H9 (cell line): Measurements from ENCODE around the gene MIGA2. TPM values are rescaled to one million over a fixed set of nuclear protein-coding genes. Genes with fewer than 3 reads are reported as not detected.
A peak's percentile ranks its signal among the peaks of the same experiment; 100 is the strongest.

Experiments
- DNase-seq: peaks from one replicate; pipeline ENCODE4 v3.0.0-alpha.2; 2017
- H2AFZ ChIP-seq: one replicate; pipeline ENCODE4 v1.6.1; 2013; ENCODE audit warnings: mild to moderate bottlenecking, low read length, control low read depth, moderate library complexity
- H2AK5ac ChIP-seq: 2 replicates; pipeline ENCODE4 v1.6.1; 2013; ENCODE audit warnings: low read length, control low read depth, mixed read lengths; ENCODE audit not compliant: insufficient read length
- H2BK120ac ChIP-seq: one replicate; pipeline ENCODE4 v1.6.1; 2013; ENCODE audit warnings: low read depth, mild to moderate bottlenecking, low read length, control low read depth, inconsistent platforms; ENCODE audit not compliant: poor library complexity, severe bottlenecking
- H2BK12ac ChIP-seq: 2 replicates; pipeline ENCODE4 v1.6.1; 2013; ENCODE audit warnings: low read length, control low read depth, mixed read lengths, low read depth; ENCODE audit not compliant: insufficient read length
- H2BK15ac ChIP-seq: 2 replicates; pipeline ENCODE4 v1.6.1; 2013; ENCODE audit warnings: low read depth, low read length, control low read depth
- H2BK20ac ChIP-seq: one replicate; pipeline ENCODE4 v1.6.1; 2013; ENCODE audit warnings: low read depth, mild to moderate bottlenecking, low read length, control low read depth, inconsistent platforms; ENCODE audit not compliant: poor library complexity, severe bottlenecking
- H2BK5ac ChIP-seq: 2 replicates; pipeline ENCODE4 v1.6.1; 2013; ENCODE audit warnings: low read length, control low read depth, mixed read lengths; ENCODE audit not compliant: insufficient read length
- H3K14ac ChIP-seq: 2 replicates; pipeline ENCODE4 v1.6.1; 2013; ENCODE audit warnings: low read length, control low read depth; ENCODE audit not compliant: insufficient read depth
- H3K18ac ChIP-seq: 2 replicates; pipeline ENCODE4 v1.6.1; 2013; ENCODE audit warnings: low read depth, mild to moderate bottlenecking, mixed read lengths, low read length, control low read depth; ENCODE audit not compliant: insufficient read length
- H3K23ac ChIP-seq: 2 replicates; pipeline ENCODE4 v1.6.1; 2013; ENCODE audit warnings: low read length, control low read depth, mixed read lengths, low read depth; ENCODE audit not compliant: insufficient read length
- H3K23me2 ChIP-seq: 2 replicates; pipeline ENCODE4 v1.6.1; 2013; ENCODE audit warnings: low read depth, mild to moderate bottlenecking, mixed read lengths, low read length, control low read depth; ENCODE audit not compliant: insufficient read length, poor library complexity, severe bottlenecking
- H3K27ac ChIP-seq: 2 replicates; pipeline ENCODE4 v1.5.1; 2013; ENCODE audit warnings: low read length, control low read depth, mixed read lengths, low read depth; ENCODE audit not compliant: insufficient read length
- H3K27me3 ChIP-seq: 2 replicates; pipeline ENCODE4 v1.6.1; 2013; ENCODE audit warnings: low read length, control low read depth, inconsistent platforms; ENCODE audit not compliant: insufficient read depth
- H3K4ac ChIP-seq: 2 replicates; pipeline ENCODE4 v1.6.1; 2013; ENCODE audit warnings: low read depth, mild to moderate bottlenecking, control low read depth, inconsistent platforms, low read length, moderate library complexity
- H3K4me1 ChIP-seq: 2 replicates; pipeline ENCODE4 v1.6.1; 2013; ENCODE audit warnings: low read length, control low read depth, inconsistent platforms; ENCODE audit not compliant: insufficient read depth
- H3K4me2 ChIP-seq: 2 replicates; pipeline ENCODE4 v1.6.1; 2013; ENCODE audit warnings: low read length, control low read depth, mixed read lengths; ENCODE audit not compliant: insufficient read length, insufficient read depth
- H3K56ac ChIP-seq: 2 replicates; pipeline ENCODE4 v1.6.1; 2013; ENCODE audit warnings: low read depth, mild to moderate bottlenecking, mixed read lengths, low read length, control low read depth; ENCODE audit not compliant: insufficient read length
- H3K79me1 ChIP-seq: 2 replicates; pipeline ENCODE4 v1.6.1; 2013; ENCODE audit warnings: low read depth, mild to moderate bottlenecking, moderate library complexity, low read length, control low read depth, inconsistent platforms; ENCODE audit not compliant: insufficient read depth, poor library complexity, severe bottlenecking
- H3K79me2 ChIP-seq: 2 replicates; pipeline ENCODE4 v1.6.1; 2013; ENCODE audit warnings: low read length, control low read depth, inconsistent platforms; ENCODE audit not compliant: insufficient read depth
- H3K9ac ChIP-seq: 2 replicates; pipeline ENCODE4 v1.6.1; 2013; ENCODE audit warnings: low read length, control low read depth, mixed read lengths; ENCODE audit not compliant: insufficient read length; ENCODE audit errors: extremely low read depth
- H3K9me3 ChIP-seq: one replicate; pipeline ENCODE4 v1.6.1; 2013; ENCODE audit warnings: low read depth, low read length, inconsistent platforms; ENCODE audit not compliant: control insufficient read depth
- H3T11ph ChIP-seq: one replicate; pipeline ENCODE4 v1.6.1; 2013; ENCODE audit warnings: mild to moderate bottlenecking, low read length, control low read depth, inconsistent platforms
- H4K20me1 ChIP-seq: one replicate; pipeline ENCODE4 v1.6.1; 2013; ENCODE audit not compliant: control insufficient read depth, insufficient read length, insufficient read depth
- H4K5ac ChIP-seq: 2 replicates; pipeline ENCODE4 v1.6.1; 2013; ENCODE audit warnings: low read depth, mild to moderate bottlenecking, mixed read lengths, low read length, control low read depth; ENCODE audit not compliant: insufficient read length
- H4K8ac ChIP-seq: replicated peaks from 2 replicates; pipeline ENCODE4 v1.6.1; 2013; ENCODE audit warnings: low read length, control low read depth, mixed read lengths, low read depth; ENCODE audit not compliant: insufficient read length
- H4K91ac ChIP-seq: 2 replicates; pipeline ENCODE4 v1.6.1; 2013; ENCODE audit warnings: low read depth, mild to moderate bottlenecking, moderate library complexity, mixed read lengths, low read length, control low read depth; ENCODE audit not compliant: insufficient read length
- H3K27ac Mint-ChIP-seq, 3 experiments: 2 replicates in 2 of 3; 3 replicates in 1 of 3; pipeline ENCODE4 v1.8.0; 2020 to 2021; ENCODE audit warnings: mixed read lengths in 3 of 3, mild to moderate bottlenecking in 1 of 3, moderate library complexity in 1 of 3
- H3K27me3 Mint-ChIP-seq: 2 replicates; pipeline ENCODE4 v1.8.0; 2021; ENCODE audit warnings: low read depth, mild to moderate bottlenecking, moderate library complexity, mixed read lengths
- H3K36me3 Mint-ChIP-seq, 3 experiments: 2 replicates in 2 of 3; 3 replicates in 1 of 3; pipeline ENCODE4 v1.8.0; 2020 to 2021; ENCODE audit warnings: low read depth in 3 of 3, mixed read lengths in 3 of 3; ENCODE audit not compliant: insufficient read depth in 1 of 3
- H3K4me1 Mint-ChIP-seq, 2 experiments: 2 replicates each; pipeline ENCODE4 v1.8.0; 2020; ENCODE audit warnings: mixed read lengths in 2 of 2
- H3K4me3 Mint-ChIP-seq, 2 experiments: 2 replicates in 1 of 2; 3 replicates in 1 of 2; pipeline ENCODE4 v1.8.0; 2020 to 2021; ENCODE audit warnings: mild to moderate bottlenecking in 2 of 2, mixed read lengths in 2 of 2, moderate library complexity in 1 of 2
- H3K9me3 Mint-ChIP-seq, 2 experiments: 2 replicates in 1 of 2; 3 replicates in 1 of 2; pipeline ENCODE4 v1.8.0; 2020; ENCODE audit warnings: mild to moderate bottlenecking in 2 of 2, mixed read lengths in 2 of 2, moderate library complexity in 1 of 2
- WGBS: extraction: QIAGEN DNeasy Blood & Tissue Kit; methylation state at CpG from one replicate; pipeline ENCODE4 v1.1.7; 2013; ENCODE audit warnings: missing lambda C conversion rate, low lambda C conversion rate, mixed read lengths; ENCODE audit not compliant: insufficient read length; ENCODE audit errors: extremely low coverage; 5-methylcytosine and 5-hydroxymethylcytosine counted together
- total RNA-seq: library from RNA; stranded (reverse); gene quantifications from 2 replicates; pipeline ENCODE4 v1.2.1, GENCODE V29; 2021
- TF ChIP-seq, protein P1 (sequence below): fragments of 200-600 bp; sonication (generic); conservative IDR thresholded peaks from 3 replicates; pipeline ENCODE4 v1.8.0; 2021; ENCODE audit warnings: antibody characterized with exemption, mild to moderate bottlenecking

Gene MIGA2
- total RNA-seq, 1 experiment from 2014 or later: 37.8 TPM

GRCh38 chr9:129011761-129012181, 24.7 kb upstream of the MIGA2 start:
- Histone ChIP-seq H3K14ac (no peak overlapping the region), H3K23ac (no peak overlapping the region), H3K79me2 (no peaks in the 10 kb centered on the region), H2AK5ac (no peak overlapping the region), H3K18ac (no peak overlapping the region), H3T11ph (no peak overlapping the region), H2BK15ac (no peak overlapping the region), H3K27ac (no peak overlapping the region), H4K8ac (no peak overlapping the region), H2BK12ac (no peak overlapping the region), H3K79me1 (no peaks in the 10 kb centered on the region), H3K56ac (no peak overlapping the region), H3K27me3 (no peaks in the 10 kb centered on the region), H2AFZ (no peak overlapping the region), H2BK120ac (no peak overlapping the region), H3K4me2 (no peak overlapping the region), H3K9me3 (no peaks in the 10 kb centered on the region), H3K23me2 (no peaks in the 10 kb centered on the region), H3K4me1 (no peaks in the 10 kb centered on the region), H3K4ac (no peak overlapping the region), H4K20me1 (no peaks in the 10 kb centered on the region), H3K9ac (no peak overlapping the region), H2BK5ac (no peak overlapping the region), H4K5ac (no peak overlapping the region), H2BK20ac (no peak overlapping the region), H4K91ac (no peak overlapping the region)
- no peak overlapping the region for H3K4me3 Mint-ChIP-seq
- peak overlapping the region in 1 of 3 experiments; percentile 66; a peak in 1 of 7 replicates for H3K27ac Mint-ChIP-seq
- WGBS: no CpG with 5 or more reads among the region's 11 CpGs
- no peaks in the 10 kb centered on the region; the same call in 1 of the 2 replicates for H3K27me3 Mint-ChIP-seq
- H3K4me1 Mint-ChIP-seq: peaks cover 0 to 3% of the 10 kb centered on the region in 2 experiments; a peak in 1 of 4 replicates
- peaks cover 8 to 64% (median 49%) of the 10 kb centered on the region in 3 experiments; a peak in 6 of 7 replicates for H3K36me3 Mint-ChIP-seq
- DNase-seq: no peak
- TF ChIP-seq, protein P1, sequence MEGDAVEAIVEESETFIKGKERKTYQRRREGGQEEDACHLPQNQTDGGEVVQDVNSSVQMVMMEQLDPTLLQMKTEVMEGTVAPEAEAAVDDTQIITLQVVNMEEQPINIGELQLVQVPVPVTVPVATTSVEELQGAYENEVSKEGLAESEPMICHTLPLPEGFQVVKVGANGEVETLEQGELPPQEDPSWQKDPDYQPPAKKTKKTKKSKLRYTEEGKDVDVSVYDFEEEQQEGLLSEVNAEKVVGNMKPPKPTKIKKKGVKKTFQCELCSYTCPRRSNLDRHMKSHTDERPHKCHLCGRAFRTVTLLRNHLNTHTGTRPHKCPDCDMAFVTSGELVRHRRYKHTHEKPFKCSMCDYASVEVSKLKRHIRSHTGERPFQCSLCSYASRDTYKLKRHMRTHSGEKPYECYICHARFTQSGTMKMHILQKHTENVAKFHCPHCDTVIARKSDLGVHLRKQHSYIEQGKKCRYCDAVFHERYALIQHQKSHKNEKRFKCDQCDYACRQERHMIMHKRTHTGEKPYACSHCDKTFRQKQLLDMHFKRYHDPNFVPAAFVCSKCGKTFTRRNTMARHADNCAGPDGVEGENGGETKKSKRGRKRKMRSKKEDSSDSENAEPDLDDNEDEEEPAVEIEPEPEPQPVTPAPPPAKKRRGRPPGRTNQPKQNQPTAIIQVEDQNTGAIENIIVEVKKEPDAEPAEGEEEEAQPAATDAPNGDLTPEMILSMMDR: no peak
- H3K9me3 Mint-ChIP-seq: no peaks in the 10 kb centered on the region
